ENCODE measurements around the gene SRRM2. TPM values are rescaled to one million over a fixed set of nuclear protein-coding genes. Genes with fewer than 3 reads are reported as not detected.

The SRRM2 gene
- total RNA-seq, 2 donors from 2014 or later: 843 to 876 TPM

DNA sequence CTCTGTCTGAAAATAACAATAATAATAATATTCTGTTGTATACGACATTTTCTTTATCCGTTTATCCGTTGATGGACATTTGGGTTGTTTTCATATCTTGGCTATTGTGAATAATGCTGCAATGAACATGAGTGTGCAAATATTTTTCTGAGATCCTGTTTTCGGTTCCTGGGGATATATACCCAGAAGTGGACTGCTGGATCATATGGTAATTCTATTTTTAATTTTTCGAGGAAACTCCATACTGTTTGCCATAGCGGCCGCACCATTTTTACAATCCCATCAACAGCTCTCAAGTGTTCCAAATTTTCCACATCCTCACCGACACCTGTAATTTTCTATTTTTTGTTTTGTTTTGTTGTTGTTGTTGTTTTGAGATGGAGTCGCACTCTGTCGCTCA, 40.5 kb downstream of the SRRM2 start:
- no peaks in the 10 kb centered on the region for H3K9me3 ChIP-seq (ENCODE audit: control insufficient read depth, low read length)
- 93 to 100% methylated on average over 5 to 9 of the region's 10 CpGs for WGBS, 2 experiments (ENCODE audit: insufficient coverage in 1 of 2, insufficient read length in 1 of 2)
- peaks cover 6% of the 10 kb centered on the region for H3K4me1 Mint-ChIP-seq
- H3K27ac Mint-ChIP-seq: no peak overlapping the region
- H3K27me3 Mint-ChIP-seq (ENCODE audit: insufficient read depth): peaks cover 16% of the 10 kb centered on the region
- no peak overlapping the region for H3K27ac ChIP-seq (ENCODE audit: low read depth, low read length)
- no peak overlapping the region for H3K4me3 Mint-ChIP-seq
- H3K9me3 Mint-ChIP-seq: no peaks in the 10 kb centered on the region
- DNase-seq: no peak
- H3K4me1 ChIP-seq (ENCODE audit: control insufficient read depth, insufficient read depth, low read length): no peaks in the 10 kb centered on the region
- H3K36me3 ChIP-seq (ENCODE audit: control insufficient read depth, insufficient read depth, low read length): no peaks in the 10 kb centered on the region
- H3K36me3 Mint-ChIP-seq (ENCODE audit: low read depth): no peaks in the 10 kb centered on the region
- H3K9ac ChIP-seq (ENCODE audit: extremely low read depth, low read length, poor library complexity, severe bottlenecking): no peak overlapping the region
- TF ChIP-seq, protein P1, sequence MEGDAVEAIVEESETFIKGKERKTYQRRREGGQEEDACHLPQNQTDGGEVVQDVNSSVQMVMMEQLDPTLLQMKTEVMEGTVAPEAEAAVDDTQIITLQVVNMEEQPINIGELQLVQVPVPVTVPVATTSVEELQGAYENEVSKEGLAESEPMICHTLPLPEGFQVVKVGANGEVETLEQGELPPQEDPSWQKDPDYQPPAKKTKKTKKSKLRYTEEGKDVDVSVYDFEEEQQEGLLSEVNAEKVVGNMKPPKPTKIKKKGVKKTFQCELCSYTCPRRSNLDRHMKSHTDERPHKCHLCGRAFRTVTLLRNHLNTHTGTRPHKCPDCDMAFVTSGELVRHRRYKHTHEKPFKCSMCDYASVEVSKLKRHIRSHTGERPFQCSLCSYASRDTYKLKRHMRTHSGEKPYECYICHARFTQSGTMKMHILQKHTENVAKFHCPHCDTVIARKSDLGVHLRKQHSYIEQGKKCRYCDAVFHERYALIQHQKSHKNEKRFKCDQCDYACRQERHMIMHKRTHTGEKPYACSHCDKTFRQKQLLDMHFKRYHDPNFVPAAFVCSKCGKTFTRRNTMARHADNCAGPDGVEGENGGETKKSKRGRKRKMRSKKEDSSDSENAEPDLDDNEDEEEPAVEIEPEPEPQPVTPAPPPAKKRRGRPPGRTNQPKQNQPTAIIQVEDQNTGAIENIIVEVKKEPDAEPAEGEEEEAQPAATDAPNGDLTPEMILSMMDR (conservative IDR thresholded peaks at IDR 0.05): no peak
- H3K27me3 ChIP-seq (ENCODE audit: control insufficient read depth, insufficient read depth, low read length, poor library complexity, severe bottlenecking): peaks cover 8% of the 10 kb centered on the region
- H3K4me3 ChIP-seq (ENCODE audit: low read length): no peak overlapping the region

DNA sequence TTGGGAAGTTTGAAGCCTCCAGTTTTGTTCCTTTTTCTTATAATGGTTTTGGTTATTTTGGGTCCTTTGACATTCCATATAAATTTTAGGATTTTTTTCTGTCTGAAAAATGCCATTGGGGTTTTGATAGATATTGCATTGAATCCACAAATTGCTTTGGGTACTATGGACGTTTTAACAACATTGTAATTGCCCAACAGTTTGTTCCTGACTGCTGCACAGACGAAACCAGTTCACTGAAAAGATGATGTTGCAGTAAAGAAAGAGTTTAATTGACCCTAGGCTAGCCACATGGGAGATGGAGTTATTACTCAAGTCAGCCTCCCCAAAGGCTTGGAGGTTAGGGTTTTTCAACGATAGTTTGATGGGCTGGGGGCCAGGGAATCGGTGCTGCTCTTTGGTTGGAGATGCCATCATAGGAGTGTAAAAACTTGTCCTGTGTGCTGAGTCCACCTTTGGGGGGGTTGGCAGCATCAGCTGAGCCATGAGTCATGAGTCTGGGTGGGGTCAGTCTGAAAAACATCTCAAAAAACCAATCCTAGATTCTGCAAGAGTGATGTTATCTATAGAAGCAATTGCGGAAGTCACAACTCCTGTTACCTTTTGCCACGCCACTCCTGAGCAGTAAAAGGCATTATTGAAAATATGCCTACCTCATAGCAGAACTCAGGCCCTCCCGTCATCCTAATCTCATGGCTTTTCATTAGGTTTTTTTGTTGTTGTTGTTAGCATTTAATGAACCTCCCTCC, 43.1 kb downstream of the SRRM2 start:
- H3K36me3 Mint-ChIP-seq (ENCODE audit: low read depth): no peaks in the 10 kb centered on the region
- H3K9me3 ChIP-seq (ENCODE audit: control insufficient read depth, low read length): no peaks in the 10 kb centered on the region
- TF ChIP-seq, protein P1 (conservative IDR thresholded peaks at IDR 0.05): no peak
- no peaks in the 10 kb centered on the region for H3K36me3 ChIP-seq (ENCODE audit: control insufficient read depth, insufficient read depth, low read length)
- H3K9me3 Mint-ChIP-seq: no peaks in the 10 kb centered on the region
- DNase-seq: peak; percentile 29
- peaks cover 6% of the 10 kb centered on the region for H3K27me3 ChIP-seq (ENCODE audit: control insufficient read depth, insufficient read depth, low read length, poor library complexity, severe bottlenecking)
- H3K4me1 ChIP-seq (ENCODE audit: control insufficient read depth, insufficient read depth, low read length): no peaks in the 10 kb centered on the region
- no peak overlapping the region for H3K4me3 Mint-ChIP-seq
- H3K27me3 Mint-ChIP-seq (ENCODE audit: insufficient read depth): peaks cover 11% of the 10 kb centered on the region
- no peak overlapping the region for H3K9ac ChIP-seq (ENCODE audit: extremely low read depth, low read length, poor library complexity, severe bottlenecking)
- peaks cover 6% of the 10 kb centered on the region for H3K4me1 Mint-ChIP-seq
- no peak overlapping the region for H3K27ac Mint-ChIP-seq
- 92 to 100% methylated on average over 2 to 7 of the region's 7 CpGs for WGBS, 2 experiments (ENCODE audit: insufficient coverage in 1 of 2, insufficient read length in 1 of 2)
- no peak overlapping the region for H3K4me3 ChIP-seq (ENCODE audit: low read length)
- no peak overlapping the region for H3K27ac ChIP-seq (ENCODE audit: low read depth, low read length)

DNA sequence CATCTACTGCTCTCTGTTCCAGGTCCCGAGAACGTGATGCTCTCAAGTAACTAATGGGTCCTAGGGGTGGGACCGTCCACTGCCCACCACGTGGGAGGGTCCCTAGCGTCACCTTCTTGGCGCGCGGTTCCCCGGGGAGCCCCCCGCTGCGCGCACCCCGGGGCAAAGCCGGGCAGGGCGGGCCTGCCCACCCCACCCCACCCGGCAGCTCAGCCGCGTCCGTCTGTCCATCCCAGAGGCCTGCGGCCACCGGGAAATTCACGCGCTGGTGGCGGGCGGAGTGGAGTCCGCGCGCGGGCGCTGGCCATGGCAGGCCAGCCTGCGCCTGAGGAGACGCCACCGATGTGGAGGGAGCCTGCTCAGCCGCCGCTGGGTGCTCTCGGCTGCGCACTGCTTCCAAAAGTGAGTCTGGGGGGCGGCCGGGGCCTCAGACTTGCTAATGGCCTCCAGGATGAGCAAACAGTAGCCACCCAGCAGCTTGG, 46.3 kb downstream of the SRRM2 start:
- Mint-ChIP-seq H3K36me3 (ENCODE audit: low read depth) (no peaks in the 10 kb centered on the region), H3K27me3 (ENCODE audit: insufficient read depth) (peaks cover 3% of the 10 kb centered on the region), H3K4me3 (no peak overlapping the region), H3K9me3 (peaks cover 12% of the 10 kb centered on the region), H3K27ac (no peak overlapping the region), H3K4me1 (peaks cover 6% of the 10 kb centered on the region)
- H3K4me1 ChIP-seq (ENCODE audit: control insufficient read depth, insufficient read depth, low read length): no peaks in the 10 kb centered on the region
- H3K27ac ChIP-seq (ENCODE audit: low read depth, low read length): no peak overlapping the region
- TF ChIP-seq, protein P1 (conservative IDR thresholded peaks at IDR 0.05): no peak
- no peaks in the 10 kb centered on the region for H3K27me3 ChIP-seq (ENCODE audit: control insufficient read depth, insufficient read depth, low read length, poor library complexity, severe bottlenecking)
- no peaks in the 10 kb centered on the region for H3K36me3 ChIP-seq (ENCODE audit: control insufficient read depth, insufficient read depth, low read length)
- no peak overlapping the region for H3K9ac ChIP-seq (ENCODE audit: extremely low read depth, low read length, poor library complexity, severe bottlenecking)
- no peak overlapping the region for H3K4me3 ChIP-seq (ENCODE audit: low read length)
- peaks cover 12% of the 10 kb centered on the region for H3K9me3 ChIP-seq (ENCODE audit: control insufficient read depth, low read length)
- 96 to 99% methylated on average over 31 to 39 of the region's 39 CpGs for WGBS, 2 experiments (ENCODE audit: insufficient coverage in 1 of 2, insufficient read length in 1 of 2)
- peak; percentile 32 for DNase-seq

Data from endodermal cell (in vitro differentiated cells).